Measurements from ENCODE around the gene GEMIN2.

GEMIN2 gene

DNA sequence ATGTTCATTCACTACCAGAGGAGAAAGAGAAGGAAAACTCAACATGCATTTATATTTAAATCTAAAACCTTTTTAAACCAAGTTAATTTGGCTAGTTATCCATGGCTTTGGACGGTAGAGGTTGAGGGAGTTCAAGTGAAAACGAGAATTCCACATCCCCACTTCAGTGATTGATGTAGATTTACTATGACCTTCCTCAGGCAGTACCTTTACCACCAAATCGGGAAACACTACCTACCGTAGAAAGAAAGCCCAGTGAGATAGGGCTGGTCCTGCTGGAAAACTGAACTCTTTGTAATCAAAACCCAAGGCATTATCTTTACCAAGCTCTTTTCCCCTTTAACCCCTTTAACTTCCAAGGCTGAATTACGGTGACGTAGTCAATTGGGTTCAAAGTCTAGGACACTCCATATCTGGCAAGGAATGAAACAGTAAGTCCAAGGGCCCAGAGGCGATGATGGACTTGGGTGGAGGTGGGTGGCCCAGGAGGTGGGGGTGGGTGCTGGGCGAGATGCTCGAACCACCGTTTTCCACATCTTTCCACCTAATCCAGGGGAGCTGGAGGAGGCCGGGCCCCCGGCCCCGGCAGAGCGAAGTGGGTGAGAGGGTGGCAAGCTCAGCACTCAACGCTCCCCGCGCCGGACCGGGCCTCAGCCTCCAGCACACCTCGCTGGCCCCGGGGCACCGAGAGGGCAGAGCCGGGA lies 11.7 kb upstream of the GEMIN2 start:
- H3K27ac ChIP-seq: peak overlapping the region; percentile 95
- TF ChIP-seq ZFX (IDR thresholded peaks at IDR 0.05; ENCODE audit: borderline replicate concordance): no peak
- TF ChIP-seq, protein P1, sequence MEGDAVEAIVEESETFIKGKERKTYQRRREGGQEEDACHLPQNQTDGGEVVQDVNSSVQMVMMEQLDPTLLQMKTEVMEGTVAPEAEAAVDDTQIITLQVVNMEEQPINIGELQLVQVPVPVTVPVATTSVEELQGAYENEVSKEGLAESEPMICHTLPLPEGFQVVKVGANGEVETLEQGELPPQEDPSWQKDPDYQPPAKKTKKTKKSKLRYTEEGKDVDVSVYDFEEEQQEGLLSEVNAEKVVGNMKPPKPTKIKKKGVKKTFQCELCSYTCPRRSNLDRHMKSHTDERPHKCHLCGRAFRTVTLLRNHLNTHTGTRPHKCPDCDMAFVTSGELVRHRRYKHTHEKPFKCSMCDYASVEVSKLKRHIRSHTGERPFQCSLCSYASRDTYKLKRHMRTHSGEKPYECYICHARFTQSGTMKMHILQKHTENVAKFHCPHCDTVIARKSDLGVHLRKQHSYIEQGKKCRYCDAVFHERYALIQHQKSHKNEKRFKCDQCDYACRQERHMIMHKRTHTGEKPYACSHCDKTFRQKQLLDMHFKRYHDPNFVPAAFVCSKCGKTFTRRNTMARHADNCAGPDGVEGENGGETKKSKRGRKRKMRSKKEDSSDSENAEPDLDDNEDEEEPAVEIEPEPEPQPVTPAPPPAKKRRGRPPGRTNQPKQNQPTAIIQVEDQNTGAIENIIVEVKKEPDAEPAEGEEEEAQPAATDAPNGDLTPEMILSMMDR (IDR thresholded peaks at IDR 0.05): no peak

DNA sequence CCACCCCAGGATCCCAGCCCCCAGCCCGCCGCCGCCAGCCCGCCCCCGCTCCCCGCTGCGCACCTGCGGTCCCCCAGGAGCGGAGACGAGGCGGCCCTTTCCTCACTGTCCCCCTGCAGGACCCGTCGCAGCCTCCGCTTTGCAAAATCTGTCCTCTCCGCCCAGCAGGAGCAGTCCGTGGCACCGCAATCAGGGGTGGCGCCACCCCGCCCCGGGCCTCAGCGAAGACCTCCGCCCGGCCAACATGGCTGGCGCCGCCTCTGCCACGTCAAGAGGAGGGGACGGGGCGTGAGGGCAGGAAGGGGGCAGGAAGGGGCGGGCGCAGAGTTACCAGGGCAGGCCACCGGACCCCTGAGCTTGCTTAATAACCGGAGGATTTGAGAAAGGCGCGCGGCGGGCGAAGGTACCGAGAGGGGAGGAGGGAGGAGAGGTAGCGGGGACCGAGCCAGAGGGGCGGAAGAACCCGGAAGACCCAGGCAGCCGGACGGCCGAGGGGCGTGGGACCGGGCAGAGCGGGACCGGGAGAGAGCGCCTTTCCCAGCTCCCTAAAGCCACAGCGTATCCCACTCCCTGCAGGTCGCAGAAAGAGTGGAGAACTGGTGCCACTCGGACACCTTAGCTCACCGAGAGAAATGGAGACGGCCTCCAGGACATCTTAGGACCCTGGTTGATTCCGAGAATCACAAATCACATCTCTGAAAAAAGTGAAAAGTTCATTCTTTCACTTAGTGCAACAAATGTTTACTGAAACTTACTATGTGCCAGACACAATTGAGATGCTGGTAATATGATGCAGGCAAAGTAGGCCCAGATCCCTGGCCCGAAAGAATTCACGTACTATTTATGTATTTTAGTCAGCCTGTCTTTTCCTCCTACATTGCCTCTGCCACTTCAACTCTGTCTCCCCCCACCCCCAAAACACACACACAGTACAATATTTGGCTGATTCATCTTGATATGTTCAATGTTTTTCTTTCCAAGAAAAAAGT lies 10.9 kb upstream of the GEMIN2 start, which contains the start of gene SEC23A:
Gene SEC23A, minus strand, starts transcription at position 267 of the 989 bp plus-strand sequence. CDS start 7,117 bp downstream, outside the sequence.
- H3K27ac ChIP-seq: peak within 1 kb of the TSS; percentile 95

DNA sequence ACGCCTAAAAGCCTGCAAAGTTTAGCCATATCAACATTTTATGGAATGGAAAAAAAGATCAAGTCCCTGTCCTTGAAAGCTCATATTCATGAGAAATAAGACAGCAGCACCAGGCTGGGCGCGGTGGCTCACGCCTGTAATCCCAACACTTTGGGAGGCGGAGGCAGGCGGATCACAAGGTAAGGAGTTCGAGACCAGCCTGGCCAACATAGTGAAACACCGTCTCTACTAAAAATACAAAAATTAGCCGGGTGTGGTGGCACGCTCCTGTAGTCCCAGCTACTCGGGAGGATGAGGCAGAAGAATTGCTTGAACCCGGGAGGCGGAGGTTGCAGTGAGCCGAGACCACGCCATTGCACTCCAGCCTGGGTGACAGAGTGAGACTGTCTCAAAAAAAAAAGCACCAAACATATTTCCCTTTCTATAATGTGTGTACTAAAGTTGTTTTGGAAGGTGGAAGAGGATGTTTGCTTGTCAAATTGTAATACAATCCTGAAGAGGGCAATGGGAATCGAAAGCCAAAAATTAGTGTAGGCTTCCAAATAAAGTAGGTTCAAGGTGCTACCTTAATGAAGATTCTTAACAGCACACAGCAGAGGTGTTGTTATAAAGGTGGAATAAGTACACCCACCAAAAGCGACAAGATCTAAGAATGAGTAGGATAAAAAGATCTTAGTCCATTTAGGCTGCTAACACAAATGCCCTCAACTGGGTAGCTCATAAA lies 9.9 kb upstream of the GEMIN2 start:
- H3K27ac ChIP-seq: peak overlapping the region; percentile 95

More for the DNA sequence above, 10.9 kb upstream of the GEMIN2 start, which contains the start of gene SEC23A:
- TF ChIP-seq ZFX (IDR thresholded peaks at IDR 0.05; ENCODE audit: borderline replicate concordance): no peak
- TF ChIP-seq, protein P1 (IDR thresholded peaks at IDR 0.05): no peak

DNA sequence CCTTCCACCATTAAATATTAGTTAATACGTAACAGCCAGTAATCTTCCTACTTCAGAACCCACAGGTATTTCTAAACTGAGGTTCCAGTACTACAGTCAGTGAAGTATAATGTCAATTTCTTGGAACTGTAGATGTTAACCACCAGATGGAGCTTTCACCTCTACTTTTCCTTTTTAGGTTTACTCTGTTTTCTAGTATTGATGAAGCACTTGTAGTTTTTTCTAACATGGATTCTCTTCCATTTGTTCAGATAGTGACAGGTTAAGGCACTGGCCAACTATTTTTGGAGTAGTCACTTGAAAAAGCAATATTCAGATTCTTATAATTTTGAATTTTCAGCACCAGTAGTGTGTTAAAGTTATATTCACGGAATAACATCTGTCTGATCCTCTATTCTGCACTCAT lies 6.5 kb upstream of the GEMIN2 start:
- TF ChIP-seq, protein P1 (IDR thresholded peaks at IDR 0.05): peak; percentile 56
- TF ChIP-seq ZFX (IDR thresholded peaks at IDR 0.05; ENCODE audit: borderline replicate concordance): no peak
- H3K27ac ChIP-seq: no peak overlapping the region

DNA sequence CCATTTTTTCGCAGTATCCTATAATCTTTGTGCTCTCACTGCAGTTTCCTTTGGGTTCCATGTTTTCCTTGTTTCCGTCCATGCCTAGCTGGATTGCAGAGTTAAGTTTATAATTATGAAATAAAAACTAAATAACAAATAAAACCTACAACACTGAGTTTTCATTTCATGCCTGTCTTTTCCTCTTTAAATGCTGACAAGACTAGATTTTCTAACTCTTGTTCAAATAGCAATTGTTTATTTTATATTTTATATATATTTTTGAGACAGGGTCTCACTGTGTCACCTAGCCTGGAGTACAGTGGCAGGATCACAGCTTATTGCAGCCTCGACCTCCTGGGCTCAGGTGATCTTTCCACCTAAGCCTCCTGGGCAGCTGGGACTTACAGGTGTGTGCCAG lies 5.3 kb upstream of the GEMIN2 start:
- no peak for TF ChIP-seq ZFX (IDR thresholded peaks at IDR 0.05; ENCODE audit: borderline replicate concordance)
- TF ChIP-seq, protein P1 (IDR thresholded peaks at IDR 0.05): no peak
- H3K27ac ChIP-seq: no peak overlapping the region

DNA sequence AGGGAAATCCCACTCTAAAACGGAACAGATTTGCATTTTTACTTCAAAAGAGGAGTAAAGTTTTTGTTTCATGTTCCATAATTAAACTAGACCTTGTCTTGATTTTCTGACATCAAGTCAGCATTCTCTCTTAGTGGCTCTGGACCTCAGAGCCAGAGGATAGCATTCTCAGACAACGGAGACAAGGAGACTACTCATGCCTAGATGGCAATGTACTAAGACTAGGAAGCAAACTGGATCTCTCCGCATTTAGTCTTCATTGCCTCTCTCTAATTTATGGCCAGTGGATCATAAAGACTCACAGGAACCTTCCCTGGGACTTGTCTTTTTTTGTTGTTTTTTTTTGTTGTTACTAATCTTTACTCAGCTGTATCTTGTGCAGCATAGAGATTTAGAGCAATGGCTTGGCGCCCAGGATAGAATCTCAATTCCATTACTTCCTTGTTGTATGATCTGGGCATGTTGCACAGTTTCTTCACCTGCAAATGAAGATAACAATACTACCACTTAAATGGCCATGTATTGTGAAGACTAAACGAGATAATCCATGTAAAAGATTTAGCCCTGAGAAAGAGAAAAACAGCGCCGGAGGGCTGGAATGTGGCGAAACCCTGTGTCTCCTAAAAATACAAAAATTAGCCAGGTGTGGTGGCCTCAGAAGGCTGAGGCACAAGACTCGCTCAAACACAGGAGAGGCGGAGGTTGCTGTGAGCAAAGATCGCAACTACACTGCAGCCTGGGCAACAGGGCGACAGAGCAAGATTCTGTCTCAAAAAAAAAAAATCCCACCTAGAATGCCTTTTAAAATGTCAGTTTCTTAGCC lies 4.0 kb upstream of the GEMIN2 start:
- H3K27ac ChIP-seq: peak overlapping the region; percentile 51
- TF ChIP-seq, protein P1 (IDR thresholded peaks at IDR 0.05): no peak
- no peak for TF ChIP-seq ZFX (IDR thresholded peaks at IDR 0.05; ENCODE audit: borderline replicate concordance)

Measured in 22Rv1 (cell line).